Neural cell (in vitro differentiated cells): ENCODE data around the gene RNF182. TPM values are rescaled to one million over a fixed set of nuclear protein-coding genes. Genes with fewer than 3 reads are reported as not detected.

Experiments used
- H2AFZ ChIP-seq: fragments of 200-600, 300-800 bp; sonication (generic), shearing (Covaris generic); 2 replicates; pipeline ENCODE4 v1.6.0; 2014; ENCODE audit warnings: low read depth, mild to moderate bottlenecking, antibody characterized with exemption, low read length, moderate library complexity
- H3F3A ChIP-seq: fragments of 200-600 bp; shearing (Covaris generic); 2 replicates; pipeline ENCODE4 v1.6.1; 2016; ENCODE audit warnings: mild to moderate bottlenecking, moderate library complexity, mixed read lengths, antibody characterized with exemption, low read length; ENCODE audit not compliant: insufficient read depth, poor library complexity, severe bottlenecking
- H3K27ac ChIP-seq: fragments of 200-600, 300-800 bp; sonication (generic), shearing (Covaris generic); 2 replicates; pipeline ENCODE4 v1.5.1; 2014; ENCODE audit warnings: mild to moderate bottlenecking, low read length, moderate library complexity
- H3K27me3 ChIP-seq: fragments of 300-800, 200-600 bp; sonication (generic), shearing (Covaris generic); 2 replicates; pipeline ENCODE4 v1.6.0; 2014; ENCODE audit warnings: mild to moderate bottlenecking, low read depth, low read length, moderate library complexity; ENCODE audit not compliant: insufficient read depth
- H3K36me3 ChIP-seq: fragments of 300-800, 200-600 bp; sonication (generic), shearing (Covaris generic); 2 replicates; pipeline ENCODE4 v1.5.1; 2014; ENCODE audit warnings: mild to moderate bottlenecking, antibody characterized with exemption, low read length, moderate library complexity; ENCODE audit not compliant: insufficient read depth
- H3K4me2 ChIP-seq: fragments of 300-800, 200-600 bp; sonication (generic), shearing (Covaris generic); 2 replicates; pipeline ENCODE4 v1.6.0; 2014; ENCODE audit warnings: mild to moderate bottlenecking, low read length
- H3K4me3 ChIP-seq: fragments of 300-800, 200-600 bp; sonication (generic), shearing (Covaris generic); 2 replicates; pipeline ENCODE4 v1.5.1; 2014; ENCODE audit warnings: mild to moderate bottlenecking, low read length, moderate library complexity
- H3K79me2 ChIP-seq: fragments of 200-600 bp; shearing (Covaris generic); replicated peaks from 2 replicates; pipeline ENCODE4 v1.6.0; 2014; ENCODE audit warnings: mild to moderate bottlenecking, low read length, moderate library complexity; ENCODE audit not compliant: insufficient read depth
- H3K9ac ChIP-seq: fragments of 300-800, 200-600 bp; sonication (generic), shearing (Covaris generic); 2 replicates; pipeline ENCODE4 v1.6.1; 2016; ENCODE audit warnings: mild to moderate bottlenecking, low read length, mixed read lengths
- H3K9me2 ChIP-seq: fragments of 200-600 bp; shearing (Covaris generic); 2 replicates; pipeline ENCODE4 v1.6.1; 2016; ENCODE audit warnings: mild to moderate bottlenecking, low read length, mixed read lengths; ENCODE audit not compliant: insufficient read depth
- H3K9me3 ChIP-seq: fragments of 200-600, 300-800 bp; sonication (generic), shearing (Covaris generic); 2 replicates; pipeline ENCODE4 v1.6.1; 2016; ENCODE audit warnings: mild to moderate bottlenecking, mixed run types, low read length, moderate library complexity, mixed read lengths
- H4K20me1 ChIP-seq: fragments of 200-600 bp; shearing (Covaris generic); 2 replicates; pipeline ENCODE4 v1.6.1; 2016; ENCODE audit warnings: mild to moderate bottlenecking, mixed run types; ENCODE audit not compliant: insufficient read depth
- EP300 ChIP-seq: fragments of 450-650 bp; conservative IDR thresholded peaks from 2 replicates; pipeline ENCODE4 v1.6.1; 2014; ENCODE audit warnings: antibody characterized with exemption, mild to moderate bottlenecking, moderate library complexity; ENCODE audit not compliant: poor library complexity, severe bottlenecking
- EZH2 ChIP-seq: fragments of 200-600, 300-800 bp; shearing (Covaris generic), sonication (generic); IDR thresholded peaks from 2 replicates; pipeline ENCODE4 v1.6.1; 2014; ENCODE audit warnings: antibody characterized with exemption, low read length, borderline replicate concordance, mild to moderate bottlenecking; ENCODE audit not compliant: insufficient read depth, poor library complexity, severe bottlenecking
- MXI1 ChIP-seq: fragments of 450-650 bp; conservative IDR thresholded peaks from 2 replicates; pipeline ENCODE4 v1.6.1; 2014; ENCODE audit warnings: antibody characterized with exemption, mild to moderate bottlenecking; ENCODE audit not compliant: poor library complexity, severe bottlenecking
- POLR2AphosphoS5 ChIP-seq: IDR thresholded peaks from 2 replicates; pipeline ENCODE4 v1.6.1; 2012
- RAD21 ChIP-seq: fragments of 450-650 bp; conservative IDR thresholded peaks from 2 replicates; pipeline ENCODE4 v1.6.1; 2014; ENCODE audit warnings: antibody characterized with exemption, mild to moderate bottlenecking, moderate library complexity
- SMC3 ChIP-seq: fragments of 450-650 bp; conservative IDR thresholded peaks from 2 replicates; pipeline ENCODE4 v1.6.1; 2014; ENCODE audit warnings: antibody characterized with exemption, mild to moderate bottlenecking, moderate library complexity; ENCODE audit not compliant: poor library complexity
- TAF1 ChIP-seq: IDR thresholded peaks from 2 replicates; pipeline ENCODE4 v1.6.1; 2012; ENCODE audit warnings: low read depth
- polyA plus RNA-seq: library from polyadenylated mRNA; depleted of rRNA; stranded (reverse); fragments of >200 nt; gene quantifications from 2 replicates; pipeline ENCODE4 v1.2.3, GENCODE V29; 2014
- TF ChIP-seq, protein P1 (sequence below): fragments of 450-650 bp; IDR thresholded peaks from 2 replicates; pipeline ENCODE4 v1.5.1; 2014; ENCODE audit warnings: antibody characterized with exemption, mild to moderate bottlenecking, moderate library complexity; ENCODE audit not compliant: poor library complexity, severe bottlenecking
- TF ChIP-seq, protein P2 (sequence below): IDR thresholded peaks from 2 replicates; pipeline ENCODE4 v1.6.1; 2012; ENCODE audit warnings: borderline replicate concordance

The RNF182 gene
- polyA plus RNA-seq, 1 donor from 2014 or later = 8.0 TPM

- no peaks in the 10 kb centered on the region for H3K9me3 ChIP-seq
- no peaks in the 10 kb centered on the region for H3F3A ChIP-seq
- H3K79me2 ChIP-seq = no peaks in the 10 kb centered on the region
- H3K9ac ChIP-seq = no peak overlapping the region
- TF ChIP-seq, protein P1, sequence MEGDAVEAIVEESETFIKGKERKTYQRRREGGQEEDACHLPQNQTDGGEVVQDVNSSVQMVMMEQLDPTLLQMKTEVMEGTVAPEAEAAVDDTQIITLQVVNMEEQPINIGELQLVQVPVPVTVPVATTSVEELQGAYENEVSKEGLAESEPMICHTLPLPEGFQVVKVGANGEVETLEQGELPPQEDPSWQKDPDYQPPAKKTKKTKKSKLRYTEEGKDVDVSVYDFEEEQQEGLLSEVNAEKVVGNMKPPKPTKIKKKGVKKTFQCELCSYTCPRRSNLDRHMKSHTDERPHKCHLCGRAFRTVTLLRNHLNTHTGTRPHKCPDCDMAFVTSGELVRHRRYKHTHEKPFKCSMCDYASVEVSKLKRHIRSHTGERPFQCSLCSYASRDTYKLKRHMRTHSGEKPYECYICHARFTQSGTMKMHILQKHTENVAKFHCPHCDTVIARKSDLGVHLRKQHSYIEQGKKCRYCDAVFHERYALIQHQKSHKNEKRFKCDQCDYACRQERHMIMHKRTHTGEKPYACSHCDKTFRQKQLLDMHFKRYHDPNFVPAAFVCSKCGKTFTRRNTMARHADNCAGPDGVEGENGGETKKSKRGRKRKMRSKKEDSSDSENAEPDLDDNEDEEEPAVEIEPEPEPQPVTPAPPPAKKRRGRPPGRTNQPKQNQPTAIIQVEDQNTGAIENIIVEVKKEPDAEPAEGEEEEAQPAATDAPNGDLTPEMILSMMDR = no peak
- TF ChIP-seq EP300 = no peak
- no peak for TF ChIP-seq TAF1
- no peak for TF ChIP-seq MXI1
- TF ChIP-seq SMC3 = no peak
- TF ChIP-seq POLR2AphosphoS5 = no peak
- TF ChIP-seq RAD21 = no peak
- no peak for TF ChIP-seq EZH2
- TF ChIP-seq, protein P2, sequence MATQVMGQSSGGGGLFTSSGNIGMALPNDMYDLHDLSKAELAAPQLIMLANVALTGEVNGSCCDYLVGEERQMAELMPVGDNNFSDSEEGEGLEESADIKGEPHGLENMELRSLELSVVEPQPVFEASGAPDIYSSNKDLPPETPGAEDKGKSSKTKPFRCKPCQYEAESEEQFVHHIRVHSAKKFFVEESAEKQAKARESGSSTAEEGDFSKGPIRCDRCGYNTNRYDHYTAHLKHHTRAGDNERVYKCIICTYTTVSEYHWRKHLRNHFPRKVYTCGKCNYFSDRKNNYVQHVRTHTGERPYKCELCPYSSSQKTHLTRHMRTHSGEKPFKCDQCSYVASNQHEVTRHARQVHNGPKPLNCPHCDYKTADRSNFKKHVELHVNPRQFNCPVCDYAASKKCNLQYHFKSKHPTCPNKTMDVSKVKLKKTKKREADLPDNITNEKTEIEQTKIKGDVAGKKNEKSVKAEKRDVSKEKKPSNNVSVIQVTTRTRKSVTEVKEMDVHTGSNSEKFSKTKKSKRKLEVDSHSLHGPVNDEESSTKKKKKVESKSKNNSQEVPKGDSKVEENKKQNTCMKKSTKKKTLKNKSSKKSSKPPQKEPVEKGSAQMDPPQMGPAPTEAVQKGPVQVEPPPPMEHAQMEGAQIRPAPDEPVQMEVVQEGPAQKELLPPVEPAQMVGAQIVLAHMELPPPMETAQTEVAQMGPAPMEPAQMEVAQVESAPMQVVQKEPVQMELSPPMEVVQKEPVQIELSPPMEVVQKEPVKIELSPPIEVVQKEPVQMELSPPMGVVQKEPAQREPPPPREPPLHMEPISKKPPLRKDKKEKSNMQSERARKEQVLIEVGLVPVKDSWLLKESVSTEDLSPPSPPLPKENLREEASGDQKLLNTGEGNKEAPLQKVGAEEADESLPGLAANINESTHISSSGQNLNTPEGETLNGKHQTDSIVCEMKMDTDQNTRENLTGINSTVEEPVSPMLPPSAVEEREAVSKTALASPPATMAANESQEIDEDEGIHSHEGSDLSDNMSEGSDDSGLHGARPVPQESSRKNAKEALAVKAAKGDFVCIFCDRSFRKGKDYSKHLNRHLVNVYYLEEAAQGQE = no peak
- H3K36me3 ChIP-seq = no peaks in the 10 kb centered on the region
- H3K9me2 ChIP-seq = no peaks in the 10 kb centered on the region
- no peak overlapping the region for H2AFZ ChIP-seq
- H3K4me3 ChIP-seq = no peak overlapping the region
- no peaks in the 10 kb centered on the region for H3K27me3 ChIP-seq
- H4K20me1 ChIP-seq = no peaks in the 10 kb centered on the region
- H3K27ac ChIP-seq = no peak overlapping the region
- H3K4me2 ChIP-seq = no peak overlapping the region
These were observed 10.4 kb upstream of the RNF182 start for GRCh38 chr6:13914351-13914750.

DNA sequence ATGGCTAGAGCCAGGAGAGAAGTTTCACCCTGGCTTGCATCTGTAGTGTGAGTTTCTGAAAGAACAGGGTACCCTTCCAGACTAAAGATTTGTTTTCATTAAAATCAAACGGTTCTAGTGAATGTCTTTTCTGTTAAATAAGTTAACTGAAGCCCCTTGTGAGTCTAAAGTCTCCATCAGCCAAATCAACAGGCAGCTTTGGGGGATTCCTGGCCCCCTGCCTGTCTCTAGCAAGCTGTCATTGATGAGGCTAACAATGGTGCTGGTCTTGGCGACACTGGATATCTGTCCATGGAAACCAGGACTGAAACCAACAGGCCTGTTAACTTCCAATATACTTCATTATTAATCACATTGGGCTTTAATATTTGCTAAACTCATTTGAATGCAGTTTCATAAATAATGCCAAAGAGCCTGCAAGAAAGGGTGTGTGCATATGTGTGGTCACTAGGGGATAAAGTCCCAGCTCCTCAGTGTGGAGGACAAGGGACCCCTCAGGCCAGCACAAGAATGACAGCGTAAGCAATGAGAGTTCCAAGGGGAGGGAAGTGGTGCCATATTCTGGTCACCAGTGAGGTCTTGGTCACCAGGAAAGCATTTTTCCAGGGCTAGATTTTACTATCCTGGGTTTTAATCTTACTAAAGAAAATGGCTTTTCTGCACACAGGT lies 9.1 kb upstream of the RNF182 start:
- no peak overlapping the region for H3K9ac ChIP-seq
- no peak overlapping the region for H2AFZ ChIP-seq
- H3K27me3 ChIP-seq = no peaks in the 10 kb centered on the region
- H3K27ac ChIP-seq = no peak overlapping the region
- no peaks in the 10 kb centered on the region for H3K9me2 ChIP-seq
- no peak overlapping the region for H3K4me2 ChIP-seq
- no peaks in the 10 kb centered on the region for H3K9me3 ChIP-seq
- TF ChIP-seq EP300 (no peak), POLR2AphosphoS5 (no peak), SMC3 (no peak), MXI1 (no peak), TAF1 (no peak), EZH2 (no peak), RAD21 (no peak)
- TF ChIP-seq, protein P1 = no peak
- TF ChIP-seq, protein P2 = no peak
- H3K4me3 ChIP-seq = no peak overlapping the region
- H3K36me3 ChIP-seq = no peaks in the 10 kb centered on the region
- no peaks in the 10 kb centered on the region for H3F3A ChIP-seq
- no peaks in the 10 kb centered on the region for H4K20me1 ChIP-seq
- H3K79me2 ChIP-seq = no peaks in the 10 kb centered on the region
